ENCODE results near the gene CATSPER2.
"Not testable (repeated sequence)": the region's sequence is repeated elsewhere in the genome, so short reads cannot be mapped to it uniquely, and the experiment has no call there.

- TF ChIP-seq, protein P1, sequence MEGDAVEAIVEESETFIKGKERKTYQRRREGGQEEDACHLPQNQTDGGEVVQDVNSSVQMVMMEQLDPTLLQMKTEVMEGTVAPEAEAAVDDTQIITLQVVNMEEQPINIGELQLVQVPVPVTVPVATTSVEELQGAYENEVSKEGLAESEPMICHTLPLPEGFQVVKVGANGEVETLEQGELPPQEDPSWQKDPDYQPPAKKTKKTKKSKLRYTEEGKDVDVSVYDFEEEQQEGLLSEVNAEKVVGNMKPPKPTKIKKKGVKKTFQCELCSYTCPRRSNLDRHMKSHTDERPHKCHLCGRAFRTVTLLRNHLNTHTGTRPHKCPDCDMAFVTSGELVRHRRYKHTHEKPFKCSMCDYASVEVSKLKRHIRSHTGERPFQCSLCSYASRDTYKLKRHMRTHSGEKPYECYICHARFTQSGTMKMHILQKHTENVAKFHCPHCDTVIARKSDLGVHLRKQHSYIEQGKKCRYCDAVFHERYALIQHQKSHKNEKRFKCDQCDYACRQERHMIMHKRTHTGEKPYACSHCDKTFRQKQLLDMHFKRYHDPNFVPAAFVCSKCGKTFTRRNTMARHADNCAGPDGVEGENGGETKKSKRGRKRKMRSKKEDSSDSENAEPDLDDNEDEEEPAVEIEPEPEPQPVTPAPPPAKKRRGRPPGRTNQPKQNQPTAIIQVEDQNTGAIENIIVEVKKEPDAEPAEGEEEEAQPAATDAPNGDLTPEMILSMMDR (conservative IDR thresholded peaks at IDR 0.05) = not testable (repeated sequence)
- not testable (repeated sequence) for TF ChIP-seq EZH2 (IDR thresholded peaks at IDR 0.05; ENCODE audit: low read depth)
These were observed 55.1 kb downstream of the CATSPER2 start, which contains the start of gene CKMT1B for GRCh38 chr15:43593328-43594190.
